Spleen (tissue), 11 donors: Measurements from ENCODE around the gene GRIK4. TPM values are rescaled to one million over a fixed set of nuclear protein-coding genes. Genes with fewer than 3 reads are reported as not detected.

Source experiments
- DNase-seq: peaks from one replicate; pipeline ENCODE4 v3.0.0-alpha.2; 2020
- H3K27ac ChIP-seq, 8 donors: fragments of 200-600 bp; sonication (generic) in 7 of 8; 1 replicate in 4 of 8; 2 replicates in 4 of 8; pipeline versions ENCODE4 v1.5.0 to v1.8.0; 2016 to 2021; ENCODE audit warnings: inconsistent platforms in 4 of 8, mild to moderate bottlenecking in 4 of 8, moderate library complexity in 1 of 8
- H3K27me3 ChIP-seq, 7 donors: fragments of 200-600 bp; sonication (generic) in 6 of 7; replicated peaks in 1 of 7; 1 replicate in 4 of 7; 2 replicates in 3 of 7; pipeline versions ENCODE4 v1.5.0 to v1.8.0; 2016 to 2021; ENCODE audit warnings: inconsistent platforms in 3 of 7, mild to moderate bottlenecking in 1 of 7
- H3K36me3 ChIP-seq, 6 donors: fragments of 200-600 bp; sonication (generic) in 5 of 6; 1 replicate in 4 of 6; 2 replicates in 2 of 6; pipeline versions ENCODE4 v1.5.0 to v1.8.0; 2016 to 2021; ENCODE audit warnings: inconsistent platforms in 2 of 6
- H3K4me1 ChIP-seq, 6 donors: fragments of 200-600 bp; sonication (generic) in 5 of 6; 1 replicate in 3 of 6; 2 replicates in 3 of 6; pipeline versions ENCODE4 v1.5.0 to v1.8.0; 2016 to 2021; ENCODE audit warnings: inconsistent platforms in 3 of 6
- H3K4me3 ChIP-seq, 8 donors: fragments of 200-600 bp; sonication (generic) in 7 of 8; 1 replicate in 4 of 8; 2 replicates in 4 of 8; pipeline versions ENCODE4 v1.5.0 to v1.8.0; 2016 to 2021; ENCODE audit warnings: inconsistent platforms in 4 of 8, mild to moderate bottlenecking in 4 of 8, moderate library complexity in 2 of 8
- H3K9me3 ChIP-seq, 8 donors: fragments of 200-600 bp; sonication (generic) in 7 of 8; 1 replicate in 4 of 8; 2 replicates in 4 of 8; pipeline versions ENCODE4 v1.5.0 to v1.8.0; 2016 to 2021; ENCODE audit warnings: inconsistent platforms in 4 of 8
- CTCF ChIP-seq, 11 experiments: fragments of 200-600 bp in 7 of 11; fragments of 450-650 bp in 4 of 11; sonication (generic) in 4 of 11; IDR thresholded peaks in 8 of 11; conservative IDR thresholded peaks in 3 of 11; 1 replicate in 7 of 11; 2 replicates in 4 of 11; pipeline versions ENCODE4 v1.4.0 to v1.8.0; 2016 to 2021; ENCODE audit warnings: antibody characterized with exemption in 11 of 11, inconsistent platforms in 4 of 11, mild to moderate bottlenecking in 1 of 11
- POLR2A ChIP-seq, 3 donors: fragments of 450-650 bp; IDR thresholded peaks; one replicate each; pipeline ENCODE4 v1.5.1; 2017; ENCODE audit warnings: antibody characterized with exemption in 3 of 3, mild to moderate bottlenecking in 1 of 3
- POLR2AphosphoS5 ChIP-seq, 3 donors: sonication (generic); formaldehyde crosslinking; IDR thresholded peaks; one replicate each; pipeline ENCODE4 v1.5.1; 2017; ENCODE audit warnings: antibody characterized with exemption in 3 of 3
- WGBS, 5 donors: extraction: QIAGEN DNeasy Blood & Tissue Kit in 3 of 5; methylation state at CpG; one replicate each; pipeline versions ENCODE4 v1.1.5 to v1.1.7; 2013 to 2018; 5-methylcytosine and 5-hydroxymethylcytosine counted together
- intact Hi-C: fragments of 100-400 bp; cut with DNase I; formaldehyde crosslinking; loops from one replicate; pipeline ENCODE4 v1.15.0; 2023; ENCODE audit warnings: low total_unique reads
- polyA plus RNA-seq, 3 donors: library from polyadenylated mRNA; stranded (reverse); fragments of 200-250 nt; gene quantifications; one replicate each; pipeline ENCODE4 v1.2.1, GENCODE V29; 2013
- total RNA-seq, 7 donors: library from RNA; depleted of rRNA in 3 of 7; stranded (reverse); fragments of >200 nt in 3 of 7; fragmentation: NEBNext Ultra II Directional in 4 of 7; extraction: Animal tissue kit (Norgen Biotek cat#: 25700) in 4 of 7; gene quantifications; one replicate each; pipeline versions ENCODE4 v1.1.0 to v1.2.1, GENCODE V29; 2016 to 2021
- donor health status: healthy with polysubstance abuse.
- donor health status: DM: no; HTN: no; CAD: no; lungs with moderate emphysema.
- donor health status: DM: no; HTN: no; CAD: no.
- donor health status: Bipolar disorder and iron deficiency.
- donor health status: healthy.
- donor health status: DM: no; HTN: no; CAD: no.
- donor health status: DM: yes; HTN: yes; CAD: no.

Gene GRIK4
- total and polyA plus RNA-seq, 10 donors = 0.04 to 2.4 (median 0.59) TPM

- no peaks in the 10 kb centered on the region for H3K36me3 ChIP-seq
- no peak overlapping the region for H3K27ac ChIP-seq
- no peak overlapping the region for H3K4me3 ChIP-seq
- no peak for DNase-seq
- H3K4me1 ChIP-seq = peaks cover 0 to 2% (median 0%) of the 10 kb centered on the region in 6 donors
- intact Hi-C loops = no loop called here
- TF ChIP-seq POLR2A (IDR thresholded peaks at IDR 0.05) (no peak), CTCF (IDR thresholded peaks at IDR 0.05 in 8 of 11, conservative IDR thresholded peaks at IDR 0.05 in 3 of 11) (no peak), POLR2AphosphoS5 (IDR thresholded peaks at IDR 0.05) (no peak)
- WGBS, 5 donors = 82 to 94% (median 84%) methylated on average over 6 of the region's 6 CpGs
- H3K27me3 ChIP-seq = peaks cover 0 to 46% (median 0%) of the 10 kb centered on the region in 7 donors
- no peaks in the 10 kb centered on the region for H3K9me3 ChIP-seq
Observed at GRCh38 chr11:120878781-120879180, 367.2 kb downstream of the GRIK4 start.

GRCh38 chr11:120880498-120881175 is 369.1 kb downstream of the GRIK4 start:
- intact Hi-C loops = no loop called here
- H3K36me3 ChIP-seq = no peaks in the 10 kb centered on the region
- no peak overlapping the region for H3K27ac ChIP-seq
- 73 to 80% (median 76%) methylated on average over 6 of the region's 6 CpGs for WGBS, 5 donors
- peaks cover 0 to 3% (median 0%) of the 10 kb centered on the region in 6 donors for H3K4me1 ChIP-seq
- peaks cover 0 to 50% (median 0%) of the 10 kb centered on the region in 7 donors for H3K27me3 ChIP-seq
- H3K4me3 ChIP-seq = no peak overlapping the region
- TF ChIP-seq CTCF (IDR thresholded peaks at IDR 0.05 in 8 of 11, conservative IDR thresholded peaks at IDR 0.05 in 3 of 11) (no peak), POLR2AphosphoS5 (IDR thresholded peaks at IDR 0.05) (no peak)
- DNase-seq = no peak
- H3K9me3 ChIP-seq = no peaks in the 10 kb centered on the region

- 72 to 83% (median 77%) methylated on average over 4 of the region's 4 CpGs for WGBS, 5 donors
- intact Hi-C loops = no loop called here
- no peak for DNase-seq
- Histone ChIP-seq H3K4me1 (peaks cover 0 to 3% (median 0%) of the 10 kb centered on the region in 6 donors), H3K27me3 (peaks cover 0 to 50% (median 0%) of the 10 kb centered on the region in 7 donors), H3K27ac (no peak overlapping the region), H3K4me3 (no peak overlapping the region), H3K36me3 (no peaks in the 10 kb centered on the region), H3K9me3 (no peaks in the 10 kb centered on the region)
- no peak for TF ChIP-seq POLR2AphosphoS5 (IDR thresholded peaks at IDR 0.05)
- no peak for TF ChIP-seq CTCF (IDR thresholded peaks at IDR 0.05 in 8 of 11, conservative IDR thresholded peaks at IDR 0.05 in 3 of 11)
- TF ChIP-seq POLR2A (IDR thresholded peaks at IDR 0.05) = no peak
Observed at GRCh38 chr11:120881596-120881995, 370.0 kb downstream of the GRIK4 start.

- no peak overlapping the region for H3K27ac ChIP-seq
- 57 to 69% (median 61%) methylated on average over 7 of the region's 7 CpGs for WGBS, 5 donors
- H3K9me3 ChIP-seq = no peaks in the 10 kb centered on the region
- TF ChIP-seq POLR2A (IDR thresholded peaks at IDR 0.05) (no peak), CTCF (IDR thresholded peaks at IDR 0.05 in 8 of 11, conservative IDR thresholded peaks at IDR 0.05 in 3 of 11) (no peak), POLR2AphosphoS5 (IDR thresholded peaks at IDR 0.05) (no peak)
- no peak for DNase-seq
- intact Hi-C loops = no loop called here
- peaks cover 0 to 3% (median 0%) of the 10 kb centered on the region in 6 donors for H3K4me1 ChIP-seq
- no peaks in the 10 kb centered on the region for H3K36me3 ChIP-seq
- peaks cover 0 to 50% (median 0%) of the 10 kb centered on the region in 7 donors for H3K27me3 ChIP-seq
- no peak overlapping the region for H3K4me3 ChIP-seq
Observed at GRCh38 chr11:120882175-120882574, 370.6 kb downstream of the GRIK4 start.
